ENCODE results near the gene PLEKHO1. TPM values are rescaled to one million over a fixed set of nuclear protein-coding genes. Genes with fewer than 3 reads are reported as not detected.
A peak's percentile ranks its signal among the peaks of the same experiment; 100 is the strongest.
"Not testable (repeated sequence)": the region's sequence is repeated elsewhere in the genome, so short reads cannot be mapped to it uniquely, and the experiment has no call there.

PLEKHO1 gene
- polyA plus RNA-seq, 3 donors: 48.3 to 60.4 (median 48.4) TPM

DNA sequence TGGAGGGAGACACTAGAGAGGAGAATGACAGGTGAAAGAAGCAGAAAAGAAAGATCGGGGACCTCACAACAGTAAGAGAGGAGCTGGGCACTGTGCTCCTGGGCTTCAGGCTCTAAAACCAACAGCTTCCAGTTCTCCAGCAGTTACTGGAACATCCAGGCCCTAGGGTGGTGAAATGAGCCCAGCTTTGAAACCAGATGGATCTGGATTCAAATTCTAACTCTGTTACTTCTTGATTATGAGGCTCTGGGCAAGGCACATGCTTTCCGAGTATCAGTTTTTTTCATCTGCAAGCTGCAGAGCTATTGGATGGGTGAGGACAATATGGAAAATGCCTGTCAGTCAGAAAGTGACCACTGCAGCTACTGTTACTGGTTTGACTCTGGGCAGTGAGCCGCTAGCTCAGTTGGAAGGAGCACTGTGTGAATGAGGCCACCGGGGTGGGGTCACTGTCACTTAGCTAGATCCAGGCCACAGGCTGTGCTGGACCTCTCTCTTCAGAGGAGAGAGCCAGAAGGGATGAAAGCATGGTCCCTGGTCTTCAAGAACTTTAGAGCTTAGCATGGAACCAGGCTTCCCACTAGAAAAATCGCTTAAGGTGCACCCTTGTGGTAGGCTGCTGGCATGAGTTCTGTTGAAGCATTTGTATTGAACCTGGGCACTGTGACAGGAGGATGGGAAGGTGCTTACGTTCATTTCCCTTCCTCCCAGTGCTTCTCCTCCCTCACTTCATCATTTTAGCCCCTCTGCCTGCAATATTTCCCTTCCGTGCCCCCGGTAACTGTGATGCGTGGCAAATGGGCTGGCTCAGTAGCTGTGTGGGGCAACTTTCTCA lies 12.2 kb downstream of the PLEKHO1 start:
- DNase-seq (ENCODE audit: extremely low read depth in 1 of 11, low read depth in 9 of 11, low spot score in 4 of 11): no peak

DNA sequence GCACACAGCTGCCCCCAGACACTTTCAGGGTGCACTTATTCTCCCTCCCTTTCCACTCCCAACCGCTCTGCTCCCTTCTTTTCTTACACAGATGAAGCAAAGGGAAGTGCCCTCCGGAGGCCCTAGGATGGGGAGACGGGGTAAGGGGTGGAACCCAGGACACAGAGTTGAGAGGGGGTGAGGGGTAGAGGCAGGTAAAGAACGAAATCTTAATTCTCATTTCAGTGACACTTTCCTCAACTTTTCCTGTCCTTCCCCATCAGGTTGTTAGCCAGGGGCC lies 12.8 kb downstream of the PLEKHO1 start:
- DNase-seq (ENCODE audit: extremely low read depth in 1 of 11, low read depth in 9 of 11, low spot score in 4 of 11): no peak

DNA sequence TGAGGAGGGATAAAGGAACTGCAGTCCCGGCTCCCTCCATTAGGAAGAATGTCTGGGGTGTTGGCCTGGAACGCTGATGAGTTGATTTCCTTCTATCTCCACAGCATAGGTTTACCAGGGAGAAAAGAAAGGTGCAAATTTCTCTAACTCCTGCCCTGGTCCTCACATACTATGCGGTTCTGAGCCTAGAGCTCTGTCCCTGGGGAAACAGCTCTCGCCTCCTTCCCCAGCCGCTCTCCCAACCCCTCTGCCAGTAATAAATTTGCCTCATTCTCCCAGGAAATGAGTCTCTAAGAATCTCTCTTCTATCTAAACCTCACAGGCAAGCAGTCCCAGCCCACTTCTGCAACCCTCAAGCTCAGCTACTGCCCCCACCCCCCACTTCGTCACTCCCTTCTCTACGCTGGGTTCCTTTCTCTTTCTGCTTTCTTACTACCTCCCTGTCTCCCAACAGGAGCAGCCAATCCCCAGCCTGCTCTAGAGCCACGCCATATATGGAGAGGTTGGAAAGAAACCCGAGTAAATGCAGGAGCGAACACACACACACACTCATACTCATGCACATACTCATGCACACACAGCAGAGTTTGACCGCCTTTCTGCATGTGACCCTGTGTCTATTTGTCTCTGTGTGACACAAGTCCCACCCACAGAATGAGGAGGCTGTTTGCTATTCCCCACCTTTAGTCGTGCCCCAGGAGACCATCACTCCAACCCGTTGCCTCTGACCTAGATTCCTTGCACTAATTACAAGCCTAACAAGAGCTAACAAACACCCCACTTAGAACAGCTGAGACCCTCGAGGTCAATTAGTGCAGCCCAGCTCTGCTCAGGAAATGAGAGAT lies 13.4 kb downstream of the PLEKHO1 start:
- DNase-seq (ENCODE audit: extremely low read depth in 1 of 11, low read depth in 9 of 11, low spot score in 4 of 11): peak in 9 of 11 donors; percentile 76 to 97 (median 91)

DNA sequence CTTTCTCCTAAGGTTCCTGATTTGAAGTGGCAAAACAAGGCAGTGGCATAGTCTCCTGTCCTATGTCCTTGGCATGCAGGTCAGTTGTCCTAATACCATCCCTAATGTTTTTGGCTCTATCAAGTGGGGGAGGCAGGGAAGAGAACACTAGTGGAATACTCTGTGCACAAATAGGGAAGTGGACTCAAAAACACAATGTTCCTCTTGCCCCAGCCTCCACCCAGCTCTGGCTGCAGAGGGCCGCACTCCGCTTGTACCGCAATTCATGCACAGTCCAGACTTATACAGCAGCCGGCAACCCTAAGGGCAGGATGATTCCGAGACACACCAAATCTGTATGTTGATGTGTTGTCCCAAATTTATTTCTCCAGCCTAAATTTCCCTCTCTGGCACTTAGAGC lies 14.5 kb downstream of the PLEKHO1 start:
- DNase-seq (ENCODE audit: extremely low read depth in 1 of 11, low read depth in 9 of 11, low spot score in 4 of 11): no peak

DNA sequence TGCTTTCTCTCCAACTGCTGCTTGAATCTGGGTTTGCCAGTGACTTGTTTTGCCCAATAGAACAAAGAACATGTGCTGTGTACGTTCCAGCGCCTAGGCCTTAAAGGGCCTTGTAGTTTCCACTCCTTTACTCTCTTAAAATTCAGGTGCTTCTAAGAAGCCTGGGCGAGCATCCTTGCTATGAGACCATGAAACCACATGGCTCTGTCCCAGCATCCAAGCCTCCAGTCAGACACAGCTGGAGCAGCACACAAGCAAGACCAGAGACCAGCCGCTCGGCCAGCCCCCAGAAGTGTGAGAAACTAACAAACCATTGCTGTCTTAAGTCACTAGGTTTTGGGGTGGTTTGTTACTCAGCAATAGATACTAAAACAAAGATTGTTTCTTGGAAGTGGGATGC lies 15.1 kb downstream of the PLEKHO1 start:
- DNase-seq (ENCODE audit: extremely low read depth in 1 of 11, low read depth in 9 of 11, low spot score in 4 of 11): no peak

DNA sequence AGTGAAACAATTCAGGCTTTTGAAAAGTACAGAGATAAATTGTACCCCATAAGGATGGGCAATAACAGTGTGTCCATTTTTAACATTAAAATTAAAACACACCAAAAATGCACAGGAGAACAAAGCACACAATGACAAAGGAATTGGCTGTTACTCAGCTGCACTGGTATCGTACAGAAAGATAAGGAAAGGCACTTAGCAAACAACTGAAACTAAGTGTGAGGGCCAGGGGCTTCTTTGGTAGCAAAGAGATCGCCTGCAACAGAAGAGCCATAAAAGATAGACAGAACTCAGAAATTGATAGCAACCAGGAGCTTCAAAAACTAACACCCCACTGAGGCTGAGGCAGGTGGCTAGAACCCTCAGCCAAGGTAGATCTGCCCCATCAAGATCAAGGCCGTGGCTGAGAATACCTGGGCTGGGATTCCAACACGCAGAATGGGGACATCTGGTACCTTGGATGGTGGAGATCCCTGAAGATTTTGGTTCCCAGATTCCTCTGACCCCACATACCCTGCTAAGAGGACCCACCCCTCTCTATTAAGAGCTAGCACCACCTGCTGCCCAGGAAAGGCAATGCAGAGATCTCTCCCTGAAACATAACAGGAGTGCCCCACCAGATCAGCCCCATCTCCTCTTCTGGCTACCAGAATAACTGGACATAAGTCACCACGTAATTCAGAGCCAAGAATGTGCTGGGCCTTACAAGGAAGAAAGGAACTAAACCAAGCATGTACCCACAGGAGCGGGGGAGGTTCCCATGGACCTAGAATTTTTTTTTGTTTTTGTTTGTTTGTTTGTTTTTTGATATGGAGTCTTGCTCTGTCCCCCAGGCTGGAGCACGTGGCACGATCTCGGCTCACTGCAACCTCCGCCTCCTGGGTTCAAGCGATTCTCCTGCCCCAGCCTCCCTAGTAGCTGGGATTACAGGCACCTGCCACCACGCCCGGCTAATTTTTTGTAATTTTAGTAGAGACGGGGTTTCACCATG lies 16.2 kb downstream of the PLEKHO1 start:
- no peak for DNase-seq (ENCODE audit: extremely low read depth in 1 of 11, low read depth in 9 of 11, low spot score in 4 of 11)

DNA sequence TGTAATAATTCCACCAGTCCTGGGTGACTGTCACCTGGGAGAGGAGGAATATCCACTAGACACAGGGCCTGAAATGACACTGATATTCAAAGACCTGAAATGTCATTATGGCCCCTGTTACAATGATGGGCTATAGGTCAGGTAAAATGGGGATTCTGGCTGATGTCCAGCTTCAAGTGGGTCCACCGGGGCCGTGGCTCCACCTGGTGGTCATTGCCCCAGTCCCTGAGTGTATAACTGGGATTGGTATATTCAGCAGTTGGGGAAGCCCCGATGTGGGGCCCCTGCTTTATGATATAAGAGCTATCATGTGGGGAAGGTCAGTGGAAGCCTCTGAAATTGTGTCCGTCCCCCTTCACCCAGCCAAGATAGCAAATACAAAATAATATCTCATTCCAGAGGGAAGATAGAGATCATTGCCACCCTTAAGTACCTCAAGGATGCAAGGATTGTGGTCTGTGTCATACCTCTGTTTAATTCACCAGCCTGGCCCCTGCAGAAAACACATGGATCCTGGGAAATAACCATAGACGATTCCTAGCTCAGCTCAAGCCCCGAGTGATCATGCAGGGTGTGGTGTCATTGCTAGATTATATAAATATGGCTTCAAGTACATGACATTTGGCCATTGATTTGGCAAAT lies 19.4 kb downstream of the PLEKHO1 start:
- peak in 1 of 11 donors; percentile 50 for DNase-seq (ENCODE audit: extremely low read depth in 1 of 11, low read depth in 9 of 11, low spot score in 4 of 11)

DNA sequence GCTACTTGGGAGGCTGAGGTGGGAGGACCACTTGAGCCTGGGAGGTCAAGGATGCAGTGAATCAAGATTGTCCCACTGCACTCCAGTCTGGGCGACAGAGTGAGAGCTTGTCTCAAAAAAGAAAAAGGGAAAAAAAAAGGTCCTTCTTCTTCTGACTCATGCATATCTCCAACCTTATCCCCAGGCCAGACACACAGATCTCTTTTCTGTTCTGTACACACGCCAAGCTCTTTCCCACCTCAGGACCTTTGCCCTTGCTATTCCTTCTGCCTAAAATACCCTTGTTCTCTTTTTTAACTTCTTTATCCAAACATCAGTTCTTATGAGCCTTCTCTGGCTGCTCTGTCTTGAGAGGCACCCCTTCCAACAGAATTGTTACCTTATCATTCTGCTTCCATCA lies 22.1 kb downstream of the PLEKHO1 start:
- DNase-seq (ENCODE audit: extremely low read depth in 1 of 11, low read depth in 9 of 11, low spot score in 4 of 11): no peak

DNA sequence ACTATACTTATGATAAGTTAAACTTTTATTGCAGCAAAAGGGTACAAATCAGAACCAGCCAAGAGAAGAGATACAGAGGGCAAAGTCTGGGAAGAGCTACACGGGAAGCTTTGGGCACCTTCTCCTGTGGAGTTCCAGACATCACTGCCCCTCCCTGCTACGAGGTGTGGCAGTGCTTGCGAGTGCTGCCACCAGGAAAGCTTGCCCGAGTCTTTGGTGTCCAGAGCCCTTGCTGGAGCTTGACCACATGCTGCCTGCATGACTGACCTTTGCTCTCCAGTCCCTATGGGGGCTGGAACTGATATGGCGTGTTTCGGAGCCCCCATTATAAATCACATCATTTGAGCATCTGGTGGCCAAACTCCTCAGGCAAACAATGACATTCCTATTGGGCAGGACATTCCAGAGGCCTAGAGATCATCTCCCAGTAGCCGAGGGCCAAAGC lies 23.4 kb downstream of the PLEKHO1 start:
- DNase-seq (ENCODE audit: extremely low read depth in 1 of 11, low read depth in 9 of 11, low spot score in 4 of 11): no peak

DNA sequence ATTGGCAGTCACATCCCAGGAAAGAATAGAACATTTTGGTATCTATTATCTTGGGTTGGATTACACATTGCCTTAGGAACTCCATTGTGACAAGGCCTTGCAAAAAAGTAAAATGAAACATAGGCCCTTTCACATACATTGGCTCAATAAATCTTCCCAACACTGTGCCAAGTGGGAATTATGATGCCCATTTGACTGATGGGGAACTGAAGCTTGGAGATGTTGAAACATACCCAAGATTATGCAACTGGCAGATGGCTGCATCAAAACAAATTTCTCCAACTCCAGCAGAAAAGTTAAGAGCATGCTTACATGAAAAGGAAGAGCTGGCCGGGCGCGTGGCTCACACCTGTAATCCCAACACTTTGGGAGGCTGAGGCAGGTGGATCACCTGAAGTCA lies 26.9 kb downstream of the PLEKHO1 start:
- DNase-seq (ENCODE audit: extremely low read depth in 1 of 11, low read depth in 9 of 11, low spot score in 4 of 11): no peak

DNA sequence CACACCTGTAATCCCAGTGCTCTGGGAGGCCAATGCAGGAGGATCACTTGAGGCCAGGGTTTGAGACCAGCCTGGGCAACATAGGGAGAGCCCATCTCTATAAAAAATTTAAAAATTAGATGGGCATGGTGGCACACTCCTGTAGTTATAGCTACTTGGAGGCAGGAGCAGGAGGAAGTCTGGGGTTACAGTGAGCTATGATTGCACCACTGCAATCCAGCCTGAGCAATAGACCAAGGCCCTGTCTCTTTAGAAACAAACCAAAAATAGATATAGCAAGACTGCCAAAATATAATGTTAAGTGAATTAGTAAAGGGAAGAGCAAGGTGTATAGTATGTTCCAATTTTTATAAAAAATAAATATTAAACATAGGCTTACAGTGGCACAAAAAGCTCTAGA lies 28.8 kb downstream of the PLEKHO1 start:
- DNase-seq (ENCODE audit: extremely low read depth in 1 of 11, low read depth in 9 of 11, low spot score in 4 of 11): no peak

DNA sequence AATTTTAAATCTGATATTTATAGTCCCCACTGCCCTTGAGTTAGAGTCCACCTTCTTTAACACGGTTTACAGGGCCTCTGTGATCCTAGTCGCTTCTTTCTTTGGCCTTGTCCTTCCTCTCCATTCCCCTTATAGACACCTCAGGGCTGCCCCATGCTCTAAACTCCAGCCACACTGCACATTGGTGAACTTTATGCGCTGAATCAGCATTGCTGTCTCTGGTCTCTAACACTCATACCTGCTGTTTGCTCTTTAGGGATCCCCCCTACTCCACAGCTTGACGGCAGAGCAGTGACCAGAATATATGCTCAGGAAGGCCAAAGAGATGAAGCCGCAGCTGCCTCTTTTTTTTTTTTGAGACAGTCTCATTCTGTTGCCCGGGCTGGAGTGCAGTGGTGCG lies 30.2 kb downstream of the PLEKHO1 start:
- DNase-seq (ENCODE audit: extremely low read depth in 1 of 11, low read depth in 9 of 11, low spot score in 4 of 11): no peak

DNA sequence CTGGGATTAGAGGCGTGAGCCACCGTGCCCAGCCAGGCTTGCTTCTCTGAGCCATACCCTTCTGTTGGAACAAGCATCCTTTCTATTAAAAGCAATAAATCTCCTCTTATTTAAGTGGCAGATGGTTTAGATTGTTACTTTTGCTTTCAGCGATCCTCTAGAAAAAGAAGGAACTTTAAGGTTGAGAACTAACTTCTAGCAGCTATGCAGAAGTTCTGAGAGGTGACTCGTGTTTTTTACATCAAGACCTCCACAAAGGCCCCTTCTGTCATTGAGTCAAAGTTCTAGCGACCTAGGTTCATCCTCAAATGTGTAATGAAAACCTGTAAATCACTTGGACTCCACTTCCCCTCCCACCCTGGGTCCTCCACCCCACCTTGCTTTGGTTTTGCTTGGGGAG lies 30.8 kb downstream of the PLEKHO1 start:
- DNase-seq (ENCODE audit: extremely low read depth in 1 of 11, low read depth in 9 of 11, low spot score in 4 of 11): no peak

DNA sequence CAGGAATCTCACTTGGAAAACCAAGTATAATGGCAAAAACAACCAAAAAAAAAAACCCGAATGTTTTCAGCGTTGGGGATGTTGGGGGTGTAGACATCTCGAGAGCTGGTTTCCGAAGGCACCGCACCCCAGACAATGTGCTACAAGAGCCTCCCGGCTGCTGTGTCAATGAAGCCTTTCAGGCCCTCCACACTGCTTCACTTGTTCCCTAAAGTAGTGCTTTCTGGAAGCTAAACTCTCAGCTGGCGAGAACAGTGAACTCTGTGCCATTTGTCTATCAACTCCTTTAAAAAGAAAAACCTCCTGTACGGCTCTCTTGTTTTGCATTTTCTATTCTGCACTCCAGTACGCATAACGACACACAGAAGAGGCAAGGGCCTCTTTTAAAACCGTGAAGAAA lies 32.5 kb downstream of the PLEKHO1 start:
- no peak for DNase-seq (ENCODE audit: extremely low read depth in 1 of 11, low read depth in 9 of 11, low spot score in 4 of 11)

DNA sequence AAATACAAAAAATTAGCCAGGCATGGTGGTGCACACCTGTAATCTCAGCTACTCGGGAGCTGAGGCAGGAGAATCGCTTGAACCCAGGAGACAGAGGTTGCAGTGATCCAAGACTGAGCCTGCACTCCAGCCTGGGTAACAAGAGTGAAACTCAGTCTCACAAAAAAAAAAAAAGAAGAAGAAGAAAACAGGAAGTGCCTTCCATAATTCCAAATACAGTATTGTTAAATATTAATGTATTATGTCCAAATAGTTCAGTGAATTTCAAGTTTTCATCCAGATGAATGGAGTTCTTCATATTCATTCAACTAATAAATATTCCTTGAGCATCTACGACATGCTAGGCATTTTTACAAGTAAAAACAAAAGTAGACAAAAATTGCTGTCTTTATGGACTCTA lies 33.3 kb downstream of the PLEKHO1 start:
- no peak for DNase-seq (ENCODE audit: extremely low read depth in 1 of 11, low read depth in 9 of 11, low spot score in 4 of 11)

DNA sequence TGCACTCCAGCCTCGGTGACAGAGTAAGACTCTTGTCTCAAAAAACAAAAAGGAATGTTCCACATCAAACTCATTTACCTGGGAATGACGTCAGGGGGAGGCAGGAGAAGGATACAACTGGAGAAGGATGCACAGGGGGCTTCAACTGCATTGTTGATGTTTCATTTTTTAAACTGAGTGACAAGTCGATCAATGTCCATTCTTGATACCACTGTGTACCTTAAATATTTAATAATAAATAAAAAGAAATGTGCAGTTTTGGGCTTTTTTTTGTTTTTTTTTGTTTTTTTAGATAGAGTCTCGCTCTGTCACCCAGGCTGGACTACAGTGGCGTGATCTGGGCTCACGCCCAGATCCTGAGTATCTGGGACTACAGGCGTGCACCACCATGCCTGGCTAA lies 35.8 kb downstream of the PLEKHO1 start:
- DNase-seq (ENCODE audit: extremely low read depth in 1 of 11, low read depth in 9 of 11, low spot score in 4 of 11): no peak

DNA sequence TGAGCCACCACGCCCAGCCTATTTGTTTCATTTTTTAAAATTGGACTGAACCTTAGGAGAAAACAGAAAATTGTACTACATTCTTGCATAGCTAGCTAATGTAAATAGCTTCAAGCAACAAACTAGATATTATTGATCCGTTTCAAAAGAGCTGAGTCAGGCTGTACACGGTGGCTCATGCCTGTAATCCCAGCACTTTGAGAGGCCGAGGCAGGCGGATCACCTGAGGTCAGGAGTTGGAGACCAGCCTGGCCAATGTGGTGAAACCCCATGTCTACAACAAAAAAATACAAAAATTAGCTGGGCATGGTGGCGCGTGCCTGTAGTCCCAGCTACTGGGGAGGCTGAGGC lies 36.7 kb downstream of the PLEKHO1 start:
- not testable (repeated sequence) for DNase-seq (ENCODE audit: extremely low read depth in 1 of 11, low read depth in 9 of 11, low spot score in 4 of 11)

DNA sequence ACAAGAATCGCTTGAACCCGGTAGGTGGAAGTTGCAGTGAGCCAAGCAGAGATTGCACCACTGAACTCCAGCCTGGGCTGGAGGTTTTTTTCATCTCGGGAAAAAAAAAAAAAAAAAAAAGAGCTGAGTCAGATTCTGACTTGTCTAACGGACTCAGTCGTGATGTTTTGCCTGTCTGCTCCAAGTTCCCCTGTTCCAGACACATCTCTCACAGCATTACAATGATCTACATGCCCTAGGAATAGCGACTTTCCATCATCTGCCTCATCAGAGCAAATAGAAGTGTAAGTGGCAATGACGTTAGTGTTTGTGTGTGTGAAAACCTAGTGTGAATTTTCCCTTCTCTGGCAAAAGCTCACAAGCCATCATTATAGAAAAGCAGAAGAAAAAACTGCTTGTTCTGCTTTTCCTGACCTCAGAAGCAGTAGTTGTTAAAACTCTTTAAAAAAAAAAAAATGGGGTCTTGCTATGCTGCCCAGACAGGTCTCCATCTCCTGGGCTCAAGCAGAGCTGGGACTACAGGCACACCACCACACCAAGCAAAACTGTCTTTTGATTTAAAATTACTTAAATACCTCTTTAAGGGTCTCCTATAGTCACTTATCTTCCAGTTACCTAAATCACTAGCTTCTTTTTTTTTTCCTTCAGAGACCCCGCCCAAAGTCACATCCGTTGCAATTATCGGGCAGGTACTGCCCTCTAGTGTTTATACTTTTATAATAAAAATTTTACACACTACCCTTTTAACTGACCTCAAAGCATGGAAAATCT lies 37.3 kb downstream of the PLEKHO1 start:
- peak in 4 of 11 donors; percentile 22 to 44 (median 39) for DNase-seq (ENCODE audit: extremely low read depth in 1 of 11, low read depth in 9 of 11, low spot score in 4 of 11)
